ENCODE results near the gene PLCG2.
A peak's percentile ranks its signal among the peaks of the same experiment; 100 is the strongest.

Gene PLCG2

DNA sequence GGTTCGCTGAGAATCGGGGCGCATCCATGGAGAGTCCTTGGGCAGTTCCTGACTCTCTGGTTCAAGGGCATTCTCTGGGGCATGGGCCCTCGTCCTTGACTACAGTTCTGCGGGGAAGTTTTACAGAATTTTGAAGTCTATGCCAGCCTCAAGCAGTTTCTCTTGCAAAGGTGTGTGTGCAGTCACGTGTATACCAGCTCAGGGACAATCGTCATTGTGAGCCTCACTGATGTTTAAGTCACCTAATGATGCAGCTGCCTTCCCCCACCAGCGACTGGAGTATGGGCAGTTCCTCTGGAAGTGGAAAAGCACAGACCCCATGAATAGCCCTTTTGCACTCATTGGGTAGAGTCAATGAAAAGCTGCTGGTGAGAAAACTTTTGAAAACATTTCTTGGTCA, 1.3 kb downstream of the PLCG2 start:
- Histone ChIP-seq H3K36me3 (replicated peaks; ENCODE audit: low read depth, low read length) (peaks cover 23% of the 10 kb centered on the region), H3K4me1 (ENCODE audit: low read length) (peaks cover 66% of the 10 kb centered on the region), H3K27ac (ENCODE audit: low read length) (peak overlapping the region; percentile 49), H3K4me2 (ENCODE audit: low read length) (peak overlapping the region; percentile 88), H4K20me1 (ENCODE audit: insufficient read depth, low read length) (peaks cover 47% of the 10 kb centered on the region), H3K9me3 (ENCODE audit: insufficient read depth, low read length) (no peaks in the 10 kb centered on the region), H3K79me2 (ENCODE audit: low read length) (peaks cover 62% of the 10 kb centered on the region), H3K4me3 (ENCODE audit: low read length) (peak overlapping the region; percentile 90), H2AFZ (ENCODE audit: low read depth, low read length) (no peak overlapping the region), H3K27me3 (ENCODE audit: low read depth, low read length) (no peaks in the 10 kb centered on the region), H3K9ac (ENCODE audit: low read length) (peak overlapping the region; percentile 81)
- TF ChIP-seq EZH2phosphoT487 (IDR thresholded peaks at IDR 0.05; ENCODE audit: low read depth) (no peak), CTCF (IDR thresholded peaks at IDR 0.05; ENCODE audit: low read depth, low read length) (no peak)

- H3K79me2 ChIP-seq (ENCODE audit: low read length), result peaks cover 79% of the 10 kb centered on the region
- no peak for TF ChIP-seq EZH2phosphoT487 (IDR thresholded peaks at IDR 0.05; ENCODE audit: low read depth)
- H3K4me1 ChIP-seq (ENCODE audit: low read length), result peaks cover 57% of the 10 kb centered on the region
- H3K4me3 ChIP-seq (ENCODE audit: low read length), result no peak overlapping the region
- H3K9ac ChIP-seq (ENCODE audit: low read length), result no peak overlapping the region
- H3K27ac ChIP-seq (ENCODE audit: low read length), result no peak overlapping the region
- peaks cover 39% of the 10 kb centered on the region for H3K36me3 ChIP-seq (replicated peaks; ENCODE audit: low read depth, low read length)
- no peak overlapping the region for H2AFZ ChIP-seq (ENCODE audit: low read depth, low read length)
- no peaks in the 10 kb centered on the region for H3K9me3 ChIP-seq (ENCODE audit: insufficient read depth, low read length)
- peaks cover 63% of the 10 kb centered on the region for H4K20me1 ChIP-seq (ENCODE audit: insufficient read depth, low read length)
- H3K27me3 ChIP-seq (ENCODE audit: low read depth, low read length), result no peaks in the 10 kb centered on the region
- H3K4me2 ChIP-seq (ENCODE audit: low read length), result peak overlapping the region; percentile 52; the same call in 1 of the 2 replicates
These were observed 3.1 kb downstream of the PLCG2 start for GRCh38 chr16:81782236-81782635.

DNA sequence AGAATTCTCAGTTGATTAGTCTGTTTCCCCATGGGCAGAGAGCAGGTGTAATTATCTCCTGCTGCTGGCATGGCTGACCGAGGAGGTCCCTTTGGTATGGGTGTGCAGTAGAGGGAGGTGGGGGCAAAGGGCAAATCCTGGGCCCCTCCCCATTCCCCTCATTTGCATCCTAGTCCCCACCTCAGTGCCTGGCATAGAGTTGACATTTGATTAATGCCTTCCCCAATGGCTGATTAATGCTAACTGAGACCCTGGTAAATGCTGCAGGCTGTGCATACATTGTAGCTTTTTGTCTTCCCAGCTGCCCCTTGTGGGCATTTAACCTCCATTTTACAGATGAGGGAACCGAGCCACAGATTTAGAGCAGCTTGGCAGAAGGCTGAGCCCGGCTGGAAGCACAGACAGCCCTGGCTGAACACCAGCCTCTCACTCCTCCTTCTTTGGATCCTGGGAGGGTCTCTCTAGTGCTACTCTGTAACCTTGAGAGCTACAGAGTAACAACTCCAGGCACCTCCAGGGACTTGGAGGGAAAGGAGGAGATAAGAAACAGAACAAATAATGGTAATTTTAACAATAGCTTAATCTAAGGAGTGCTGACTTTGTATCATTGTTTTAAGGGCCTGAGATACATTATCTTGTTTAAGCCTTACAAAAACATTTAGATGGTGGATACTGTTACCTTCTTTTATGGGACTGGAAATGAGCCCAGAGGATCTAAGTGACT, 5.1 kb downstream of the PLCG2 start:
- Histone ChIP-seq H4K20me1 (ENCODE audit: insufficient read depth, low read length) (peaks cover 81% of the 10 kb centered on the region), H3K79me2 (ENCODE audit: low read length) (peaks cover 97% of the 10 kb centered on the region), H3K4me1 (ENCODE audit: low read length) (peaks cover 51% of the 10 kb centered on the region), H3K4me3 (ENCODE audit: low read length) (peak overlapping the region; percentile 43; the same call in 1 of the 2 replicates), H3K27me3 (ENCODE audit: low read depth, low read length) (no peaks in the 10 kb centered on the region), H3K27ac (ENCODE audit: low read length) (no peak overlapping the region), H3K36me3 (replicated peaks; ENCODE audit: low read depth, low read length) (peaks cover 55% of the 10 kb centered on the region), H3K9me3 (ENCODE audit: insufficient read depth, low read length) (no peaks in the 10 kb centered on the region), H3K9ac (ENCODE audit: low read length) (0 out of 2 replicates have a peak overlapping the region, but pooled peaks have one; percentile 11), H3K4me2 (ENCODE audit: low read length) (peak overlapping the region; percentile 52), H2AFZ (ENCODE audit: low read depth, low read length) (no peak overlapping the region)
- TF ChIP-seq EZH2phosphoT487 (IDR thresholded peaks at IDR 0.05; ENCODE audit: low read depth) (no peak), CTCF (IDR thresholded peaks at IDR 0.05; ENCODE audit: low read depth, low read length) (no peak)

GRCh38 chr16:81785138-81785924, 6.2 kb downstream of the PLCG2 start:
- Histone ChIP-seq H3K36me3 (replicated peaks; ENCODE audit: low read depth, low read length) (peaks cover 64% of the 10 kb centered on the region), H3K4me1 (ENCODE audit: low read length) (peaks cover 59% of the 10 kb centered on the region), H2AFZ (ENCODE audit: low read depth, low read length) (no peak overlapping the region), H3K4me2 (ENCODE audit: low read length) (no peak overlapping the region), H3K79me2 (ENCODE audit: low read length) (peaks cover 97% of the 10 kb centered on the region), H4K20me1 (ENCODE audit: insufficient read depth, low read length) (peaks cover 89% of the 10 kb centered on the region), H3K4me3 (ENCODE audit: low read length) (no peak overlapping the region), H3K9ac (ENCODE audit: low read length) (no peak overlapping the region), H3K27me3 (ENCODE audit: low read depth, low read length) (no peaks in the 10 kb centered on the region), H3K9me3 (ENCODE audit: insufficient read depth, low read length) (no peaks in the 10 kb centered on the region), H3K27ac (ENCODE audit: low read length) (no peak overlapping the region)
- TF ChIP-seq CTCF (IDR thresholded peaks at IDR 0.05; ENCODE audit: low read depth, low read length) (no peak), EZH2phosphoT487 (IDR thresholded peaks at IDR 0.05; ENCODE audit: low read depth) (no peak)

All from OCI-LY3 (cell line).